ENCODE results near the gene LRCH3.
"Not testable (repeated sequence)": the region's sequence is repeated elsewhere in the genome, so short reads cannot be mapped to it uniquely, and the experiment has no call there.

LRCH3 gene

DNA sequence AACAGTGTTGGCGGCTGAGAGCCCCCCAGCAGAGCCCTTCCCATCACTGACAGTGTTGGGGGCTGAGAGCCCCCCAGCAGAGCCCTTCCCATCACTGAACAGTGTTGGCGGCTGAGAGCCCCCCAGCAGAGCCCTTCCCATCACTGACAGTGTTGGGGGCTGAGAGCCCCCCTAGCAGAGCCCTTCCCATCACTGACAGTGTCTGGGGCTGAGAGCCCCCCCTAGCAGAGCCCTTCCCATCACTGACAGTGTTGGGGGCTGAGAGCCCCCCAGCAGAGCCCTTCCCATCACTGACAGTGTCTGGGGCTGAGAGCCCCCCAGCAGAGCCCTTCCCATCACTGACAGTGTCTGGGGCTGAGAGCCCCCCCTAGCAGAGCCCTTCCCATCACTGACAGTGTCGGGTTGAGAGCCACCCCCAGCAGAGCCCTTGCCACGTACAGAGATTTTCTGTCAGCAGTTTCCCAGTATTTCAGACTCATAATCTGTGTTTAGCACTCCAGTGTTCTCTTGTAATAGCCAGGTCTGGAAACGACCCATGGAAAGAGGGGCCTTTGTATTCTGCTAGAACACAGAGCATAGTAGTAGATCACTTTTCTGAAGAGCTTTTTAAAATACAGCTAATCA lies 96.5 kb downstream of the LRCH3 start:
- DNase-seq = not testable (repeated sequence)

DNA sequence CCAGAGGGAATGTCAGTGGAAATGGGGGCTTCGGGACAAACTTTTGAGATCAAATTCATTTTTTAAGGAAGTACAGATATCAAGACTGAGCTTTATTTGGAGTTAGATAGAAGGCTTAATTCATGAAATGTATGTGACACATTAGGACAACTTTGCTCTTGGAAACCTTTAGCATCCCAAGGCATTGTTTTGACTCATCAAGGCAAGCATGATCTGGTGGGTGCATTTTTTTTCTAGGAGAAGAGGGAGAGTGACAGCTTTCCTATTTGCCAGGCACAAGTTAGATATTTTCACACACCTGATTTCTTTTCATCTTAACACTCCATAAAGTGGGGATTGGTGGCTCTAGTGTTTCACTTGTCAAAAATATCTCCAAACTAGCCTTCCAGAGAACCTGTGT lies 97.5 kb downstream of the LRCH3 start:
- DNase-seq = no peak

DNA sequence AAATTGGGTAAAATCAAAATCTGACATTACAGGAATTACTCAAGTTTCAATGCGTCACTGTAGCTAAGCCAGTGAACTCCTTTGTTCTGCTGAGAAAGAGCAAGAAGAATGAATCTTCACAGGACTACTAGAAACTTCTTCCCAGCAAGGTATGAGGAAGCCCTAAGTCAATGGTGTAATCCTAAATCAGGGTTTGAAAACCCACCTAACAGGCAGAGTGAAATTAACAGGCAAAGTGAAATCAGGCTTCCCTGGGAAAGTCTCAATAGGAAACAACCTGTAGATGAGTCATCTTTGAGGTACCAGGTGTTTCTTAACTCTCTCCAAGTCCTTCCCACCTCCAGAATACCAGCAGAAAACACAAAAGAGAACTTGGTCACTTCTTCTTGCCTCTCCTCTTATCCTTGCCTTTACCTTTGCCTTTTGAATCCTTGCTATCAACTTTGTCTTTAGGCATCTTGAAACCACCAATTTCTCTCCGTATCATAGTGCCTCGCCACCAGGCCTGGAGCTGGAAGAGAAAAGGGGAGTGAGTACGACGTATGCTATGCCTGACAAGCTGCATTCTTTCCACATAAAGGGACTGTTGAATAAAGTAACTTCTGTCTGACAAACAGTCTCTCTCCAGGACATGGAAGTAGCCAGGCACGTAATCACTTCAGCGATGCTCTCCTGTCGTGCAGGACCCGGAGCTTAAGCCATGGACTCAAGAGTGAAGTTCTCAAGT lies 98.3 kb downstream of the LRCH3 start:
- no peak for DNase-seq

DNA sequence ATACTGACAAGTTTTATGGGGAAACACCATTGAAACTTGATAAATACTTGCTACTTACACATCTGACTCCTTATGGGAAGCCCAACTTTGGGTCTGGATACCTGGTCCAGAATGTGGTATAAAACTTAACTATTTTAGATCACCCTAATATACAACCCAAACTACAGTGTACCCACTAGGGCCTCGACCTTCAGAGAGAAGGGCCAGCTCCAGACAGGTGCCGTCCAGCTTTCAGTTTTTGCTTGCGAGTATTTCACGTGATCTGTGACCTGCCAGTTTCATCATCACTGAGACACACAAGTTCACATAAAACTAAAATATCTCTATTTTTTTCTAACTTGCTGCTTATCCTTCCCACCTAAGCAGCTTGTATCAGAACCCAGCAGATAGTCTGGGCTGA lies 99.6 kb downstream of the LRCH3 start:
- DNase-seq = no peak

DNA sequence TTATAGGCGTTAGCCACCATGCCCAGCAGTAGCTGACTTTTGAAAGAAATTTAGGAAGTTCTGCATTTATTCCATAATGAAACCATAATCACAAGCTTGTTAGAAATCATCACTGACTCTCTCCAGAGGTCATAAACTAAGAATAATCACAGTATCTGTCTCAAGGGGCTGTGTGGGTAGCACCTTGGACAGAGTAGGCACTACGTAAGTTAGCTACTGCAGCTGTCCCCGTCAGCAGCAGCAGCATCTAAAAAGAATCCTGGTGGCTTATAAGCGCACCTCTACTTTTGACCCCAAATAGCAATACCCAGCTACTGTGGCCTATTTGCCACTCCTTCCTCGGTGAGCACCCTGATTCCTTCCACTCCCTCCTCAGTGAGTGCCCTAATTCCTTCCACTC lies 101.1 kb downstream of the LRCH3 start:
- no peak for DNase-seq

DNA sequence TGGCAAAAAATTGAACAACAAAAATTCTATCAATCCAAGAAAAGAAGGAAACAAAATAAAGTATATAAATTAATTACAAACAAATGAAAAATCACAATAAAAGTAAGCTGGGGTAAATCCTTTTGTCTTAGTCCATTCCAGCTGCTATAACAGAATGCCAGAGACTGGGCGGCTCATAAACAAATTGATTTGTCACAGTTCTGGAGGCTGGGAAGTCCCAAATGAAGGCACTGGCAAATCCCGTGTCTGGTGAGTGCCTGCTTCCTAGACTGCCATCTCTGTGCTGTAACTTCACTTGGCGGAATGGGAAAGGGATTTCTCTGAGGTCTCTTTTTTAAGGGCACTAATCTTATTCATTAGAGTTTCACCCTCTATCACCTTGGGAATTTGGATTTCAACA lies 105.4 kb downstream of the LRCH3 start:
- DNase-seq = no peak

DNA sequence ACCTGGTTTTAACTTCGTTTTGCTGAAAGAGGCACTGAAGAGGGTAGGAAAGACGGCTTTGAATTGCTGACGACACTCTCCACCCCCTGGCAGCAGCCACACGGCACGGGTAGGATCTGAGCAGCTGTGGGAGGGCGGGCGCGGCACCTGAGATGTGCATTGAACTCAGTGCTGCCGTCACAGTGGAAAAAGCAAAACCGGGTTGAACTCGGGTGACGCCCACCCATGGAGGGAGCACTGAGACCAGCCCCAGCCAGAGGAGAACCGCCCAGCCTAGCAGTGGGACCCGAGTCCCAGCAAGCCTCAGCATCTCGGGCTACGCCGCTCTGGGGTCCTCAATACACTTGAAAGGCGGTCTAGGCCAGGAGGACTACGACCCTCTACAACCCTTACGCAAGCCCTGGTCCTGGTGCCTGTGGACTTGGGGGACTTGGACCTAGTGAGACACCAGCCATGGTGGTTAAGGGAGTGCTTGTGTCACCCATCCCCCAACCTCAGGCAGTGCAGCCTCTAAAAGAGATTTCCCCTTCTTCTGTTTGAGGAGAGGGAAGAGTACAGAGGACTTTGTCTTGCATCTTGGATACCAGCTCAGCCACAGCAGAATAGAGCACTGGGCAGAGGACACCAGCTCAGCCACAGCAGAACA lies 108.9 kb downstream of the LRCH3 start:
- DNase-seq = no peak

DNA sequence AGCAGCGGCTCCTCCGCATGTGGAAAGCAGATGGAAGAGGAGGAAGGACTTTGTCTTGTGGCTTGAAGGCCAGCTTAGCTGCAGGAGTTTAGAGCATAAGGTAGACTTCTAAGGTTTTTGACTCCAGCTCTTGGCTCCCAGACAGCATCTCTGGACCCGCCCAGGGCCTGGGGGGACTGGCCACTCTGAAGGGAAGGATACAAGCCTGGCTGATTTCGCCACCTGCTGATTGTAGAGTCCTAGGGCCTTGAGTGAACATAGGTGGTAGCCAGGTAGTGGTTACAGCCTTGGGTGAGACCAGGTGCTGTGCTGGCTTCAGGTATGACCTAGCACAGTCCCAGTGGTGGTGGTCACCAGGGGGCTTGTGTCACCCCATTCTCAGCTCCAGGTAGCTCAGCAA lies 110.6 kb downstream of the LRCH3 start:
- DNase-seq = no peak

DNA sequence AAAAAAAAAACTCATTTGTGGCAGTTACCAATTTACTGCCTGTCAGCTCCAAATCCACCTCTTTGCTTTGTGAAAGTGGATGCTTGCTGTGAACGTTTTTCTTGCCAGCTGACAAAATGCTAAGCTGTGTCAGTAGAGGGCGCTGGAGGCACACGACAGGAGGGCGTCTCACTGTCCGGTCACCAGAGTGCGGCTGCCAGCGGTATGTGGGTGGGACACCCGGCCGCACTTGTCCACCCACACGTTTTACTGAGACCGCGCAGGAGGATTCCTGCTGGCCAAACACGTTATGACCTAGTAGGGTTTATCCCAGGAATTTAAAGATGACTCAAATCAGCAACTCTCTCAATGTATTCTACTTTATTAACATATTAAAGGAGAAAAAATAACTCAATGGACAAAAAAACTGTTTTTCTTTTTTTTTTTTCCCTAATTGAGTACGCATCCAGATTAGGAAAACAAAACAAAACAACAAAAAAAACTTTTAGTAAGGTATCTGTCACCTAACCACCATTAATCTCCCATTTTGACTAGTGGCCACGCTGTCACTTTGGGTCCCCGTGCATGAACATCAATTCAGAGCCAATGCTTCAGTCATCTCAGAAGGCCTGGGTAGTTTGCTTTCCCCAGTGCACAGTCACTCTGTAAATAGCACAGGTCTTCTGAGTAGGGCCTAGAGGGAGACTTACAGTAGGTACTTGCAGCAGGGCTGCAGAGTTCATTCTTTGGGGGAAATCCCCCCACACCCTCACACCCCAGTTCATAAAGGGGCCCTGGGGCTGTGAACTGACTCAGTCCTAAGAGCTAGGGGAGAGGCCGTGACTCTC lies 115.2 kb downstream of the LRCH3 start:
- peak; percentile 89 for DNase-seq

DNA sequence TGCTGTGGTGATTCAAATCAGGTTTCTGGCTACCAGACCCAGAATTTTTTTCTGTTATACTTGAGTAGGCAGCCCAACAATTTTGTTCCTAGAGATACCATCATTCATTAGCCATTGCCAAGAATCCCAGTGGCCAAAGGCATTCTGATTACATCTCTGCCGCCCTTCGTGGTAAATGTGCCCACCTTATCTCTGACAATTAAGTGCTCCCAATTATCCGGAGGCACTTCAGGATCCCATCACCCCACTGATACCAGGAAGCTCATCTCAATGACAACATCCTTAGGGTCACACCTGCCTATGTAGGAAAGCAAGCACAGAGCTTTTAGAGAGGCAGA lies 115.8 kb downstream of the LRCH3 start:
- no peak for DNase-seq

DNA sequence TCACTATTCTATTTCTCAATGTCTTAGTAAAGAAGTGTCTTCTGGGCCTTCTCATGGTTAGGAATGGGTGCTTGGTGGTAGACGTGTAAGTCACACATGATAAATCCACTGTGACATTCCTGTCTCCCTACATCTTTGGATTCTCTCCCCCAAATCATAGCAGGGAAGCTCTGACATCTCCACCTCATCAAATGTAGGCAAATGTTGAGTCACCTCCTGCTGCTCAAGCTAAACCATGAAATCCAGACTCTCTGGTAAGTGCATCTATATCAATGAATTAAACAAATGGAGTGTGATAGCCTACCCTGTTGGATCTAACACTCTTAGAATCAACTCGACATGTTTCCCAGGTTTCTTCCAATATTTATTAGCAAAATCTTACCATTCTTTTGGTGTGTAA lies 116.1 kb downstream of the LRCH3 start:
- DNase-seq = peak; percentile 14

DNA sequence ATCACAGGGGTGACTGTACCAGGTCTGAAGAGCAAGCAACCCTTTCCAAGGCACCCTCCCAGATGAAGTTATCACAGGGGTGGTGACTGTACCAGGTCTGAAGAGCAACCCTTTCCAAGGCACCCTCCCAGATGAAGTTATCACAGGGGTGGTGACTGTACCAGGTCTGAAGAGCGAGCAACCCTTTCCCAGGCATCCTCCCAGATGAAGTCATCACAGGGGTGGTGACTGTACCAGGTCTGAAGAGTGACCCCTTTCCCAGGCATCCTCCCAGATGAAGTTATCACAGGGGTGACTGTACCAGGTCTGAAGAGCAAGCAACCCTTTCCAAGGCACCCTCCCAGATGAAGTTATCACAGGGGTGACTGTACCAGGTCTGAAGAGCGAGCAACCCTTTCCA lies 117.5 kb downstream of the LRCH3 start:
- peak; percentile 26 for DNase-seq

DNA sequence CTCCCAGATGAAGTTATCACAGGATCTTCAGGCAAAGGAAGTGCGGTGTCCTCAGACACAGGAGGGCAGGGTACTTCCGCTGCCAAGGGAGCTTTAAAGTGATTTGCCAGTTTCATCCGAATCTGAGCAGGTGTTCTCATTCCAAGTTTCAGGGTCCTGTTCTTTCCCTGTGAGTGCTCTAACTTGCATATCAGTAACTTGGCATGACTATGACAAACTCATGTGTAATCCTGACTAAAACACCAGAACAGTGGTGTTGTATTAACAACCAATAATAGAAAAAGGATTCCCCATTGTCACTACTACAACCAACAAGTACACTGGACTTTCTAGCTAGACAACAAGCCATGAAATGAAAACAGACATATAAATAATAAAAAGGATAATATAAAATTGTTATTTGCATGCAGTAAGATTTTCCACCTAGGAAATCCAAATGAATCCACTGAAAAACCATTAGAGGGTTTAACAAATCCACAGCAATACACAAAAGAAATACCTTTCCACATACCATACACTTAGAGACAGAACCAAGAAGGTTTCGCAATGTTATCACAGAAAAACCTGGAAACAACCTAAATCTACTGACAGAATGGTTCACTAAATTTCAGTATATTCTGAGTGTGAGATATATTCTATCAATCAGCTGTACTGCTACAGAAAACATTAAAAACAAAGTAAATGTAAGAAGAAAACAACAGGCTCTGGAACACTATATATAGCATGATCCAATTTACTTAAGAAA lies 118.1 kb downstream of the LRCH3 start:
- no peak for DNase-seq

DNA sequence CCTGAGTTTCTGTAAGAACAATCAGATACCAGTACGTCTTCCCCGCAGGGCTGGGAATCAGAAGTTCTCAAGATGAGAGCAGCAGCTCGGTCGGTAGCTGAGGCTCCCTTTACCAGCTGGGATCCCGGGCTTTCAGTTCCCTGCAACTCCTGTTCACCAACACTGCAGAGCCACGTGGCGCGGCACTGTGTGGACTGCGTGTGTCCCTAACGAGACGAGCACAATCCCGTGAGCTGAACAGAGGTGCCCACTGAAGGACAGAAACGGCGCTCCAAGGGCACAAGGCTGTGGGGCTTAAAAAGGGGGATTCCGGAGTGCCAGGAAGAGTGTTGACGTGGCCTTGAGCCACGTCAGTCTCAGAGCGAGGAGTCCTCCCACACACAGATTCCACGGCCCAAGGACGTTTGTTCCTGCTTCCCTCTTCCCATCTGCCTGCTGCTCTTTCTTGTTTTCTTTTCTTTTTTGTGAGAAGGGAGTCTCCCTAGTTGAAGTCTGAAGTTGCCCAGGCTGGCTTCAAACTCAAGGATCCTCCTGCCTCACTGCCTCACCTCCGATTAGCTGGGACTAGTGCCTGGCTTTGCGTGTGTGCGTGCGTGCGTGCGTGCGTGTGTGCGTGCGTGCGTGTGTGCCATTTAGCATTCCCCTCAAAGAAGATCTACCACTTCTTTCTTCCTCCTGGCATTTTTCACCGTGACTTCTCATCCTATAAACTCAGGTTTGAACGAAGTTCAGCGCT lies 121.9 kb downstream of the LRCH3 start:
- DNase-seq = no peak

DNA sequence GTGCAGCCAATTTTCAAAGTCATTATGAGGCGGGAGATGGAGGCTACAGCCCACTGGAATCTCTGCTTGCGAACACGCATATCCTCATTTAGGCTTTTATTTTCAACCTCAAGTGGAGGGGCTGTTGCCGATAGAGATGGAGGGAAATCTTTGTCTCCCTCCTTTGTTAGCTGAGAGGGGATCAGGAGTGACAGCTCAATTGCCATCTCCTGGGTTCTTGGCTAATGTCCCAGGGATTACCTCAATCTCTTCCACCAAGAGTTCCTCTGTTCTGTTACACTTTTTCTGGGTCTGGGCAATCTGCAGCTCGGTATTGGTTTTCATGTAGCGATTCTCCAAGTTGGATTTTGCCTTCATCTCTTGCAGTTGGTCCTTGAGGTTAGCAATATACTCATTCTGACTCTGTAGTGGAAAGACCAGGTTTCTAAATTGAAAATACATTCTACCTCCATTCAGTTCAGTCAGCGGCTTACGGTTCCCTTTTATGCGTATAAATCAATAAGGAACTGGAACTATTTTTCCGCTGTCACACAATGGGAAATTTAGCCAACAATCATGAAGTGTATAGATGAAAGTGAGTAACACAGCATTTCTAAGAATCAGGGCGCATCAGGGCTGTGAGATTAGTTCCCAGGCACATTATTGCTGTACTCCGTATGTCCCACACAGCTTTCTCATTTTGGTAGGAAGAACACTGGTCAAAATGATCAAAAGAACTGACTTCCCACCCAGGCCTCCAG lies 122.8 kb downstream of the LRCH3 start:
- no peak for DNase-seq

DNA sequence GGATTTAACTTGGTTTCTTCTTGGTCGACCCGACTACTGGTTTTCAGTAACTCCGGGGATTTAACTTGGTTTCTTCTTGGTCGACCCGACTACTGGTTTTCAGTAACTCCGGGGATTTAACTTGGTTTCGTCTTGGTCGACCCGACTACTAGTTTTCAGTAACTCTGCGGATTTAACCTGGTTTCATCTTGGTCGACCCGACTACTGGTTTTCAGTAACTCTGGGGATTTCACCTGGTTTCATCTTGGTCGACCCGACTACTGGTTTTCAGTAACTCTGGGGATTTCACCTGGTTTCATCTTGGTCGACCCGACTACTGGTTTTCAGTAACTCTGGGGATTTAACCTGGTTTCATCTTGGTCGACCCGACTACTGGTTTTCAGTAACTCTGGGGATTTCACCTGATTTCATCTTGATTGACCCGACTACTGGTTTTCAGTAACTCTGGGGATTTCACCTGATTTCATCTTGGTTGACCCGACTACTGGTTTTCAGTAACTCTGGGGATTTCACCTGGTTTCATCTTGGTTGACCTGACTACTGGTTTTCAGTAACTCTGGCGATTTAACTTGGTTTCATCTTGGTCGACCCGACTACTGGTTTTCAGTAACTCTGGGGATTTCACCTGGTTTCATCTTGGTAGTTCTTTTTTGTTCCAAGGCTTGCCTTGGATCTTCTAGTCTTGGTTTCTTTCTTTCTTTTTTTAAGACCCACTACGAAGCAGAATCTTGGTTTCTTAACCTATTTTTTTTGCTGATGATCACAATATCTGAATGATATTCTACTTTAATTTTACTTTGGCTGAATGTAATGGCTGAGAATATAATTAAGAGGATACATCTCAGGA lies 130.6 kb downstream of the LRCH3 start:
- not testable (repeated sequence) for DNase-seq

DNA sequence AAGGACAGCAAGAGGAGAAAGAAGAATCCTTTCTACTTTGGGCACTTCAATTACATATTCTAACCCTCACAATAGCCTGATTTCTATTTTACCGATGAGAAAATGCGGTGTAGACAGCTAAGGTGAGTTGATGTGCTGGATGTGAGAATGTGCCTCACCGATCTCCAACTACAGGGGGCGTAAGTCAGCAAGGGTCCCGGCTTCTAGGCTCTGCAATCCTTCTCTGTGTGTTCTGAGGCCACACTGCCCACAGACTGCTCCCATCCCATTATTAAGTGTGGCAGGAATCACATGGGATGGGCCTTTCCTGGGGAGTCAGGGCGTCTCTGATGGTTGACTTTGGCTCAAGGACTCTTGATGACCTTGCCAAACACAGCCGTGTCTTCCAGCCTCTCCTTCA lies 135.4 kb downstream of the LRCH3 start:
- DNase-seq = no peak

DNA sequence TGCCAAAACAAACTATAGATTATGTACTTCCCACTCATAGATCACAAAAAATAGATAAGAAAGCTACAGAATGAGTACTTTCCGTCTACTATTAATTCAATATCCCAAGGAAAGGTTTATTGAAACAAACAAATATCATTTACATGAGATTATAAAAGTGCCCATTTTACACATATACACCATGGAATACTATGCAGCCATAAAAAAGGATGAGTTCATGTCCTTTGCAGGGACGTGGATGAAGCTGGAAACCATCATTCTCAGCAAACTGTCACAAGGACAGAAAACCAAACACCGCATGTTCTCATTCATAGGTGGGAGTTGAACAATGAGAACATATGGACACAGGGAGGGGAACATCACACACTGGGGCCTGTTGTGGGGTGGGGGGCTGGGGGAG lies 136.5 kb downstream of the LRCH3 start:
- not testable (repeated sequence) for DNase-seq

DNA sequence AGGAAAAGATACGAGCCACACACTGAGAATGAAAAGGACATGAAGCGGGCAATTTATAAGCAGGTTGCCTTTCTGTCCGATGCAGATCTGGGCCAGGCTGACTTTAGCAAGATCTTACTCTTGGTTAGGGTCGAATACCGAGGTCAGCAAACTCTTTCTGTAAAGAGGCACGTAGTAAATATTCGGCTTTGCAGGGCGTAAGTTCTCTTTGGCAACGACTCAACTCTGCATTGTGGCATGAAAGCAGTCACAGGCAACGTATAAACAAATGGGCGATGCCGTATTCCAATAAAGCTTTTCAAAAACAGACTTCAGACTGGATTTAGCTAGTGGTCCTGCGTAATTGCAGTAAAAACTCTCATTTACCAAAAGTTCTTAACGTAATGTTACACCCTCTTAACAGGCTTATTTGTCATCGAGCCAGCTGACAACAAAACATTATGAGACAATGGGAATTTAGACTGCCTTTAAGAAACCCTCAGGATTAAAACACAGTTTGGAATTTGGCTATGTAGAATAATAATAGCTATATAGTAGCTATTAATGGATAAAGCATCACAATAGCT lies 145.8 kb downstream of the LRCH3 start:
- no peak for DNase-seq

Data from fibroblast of skin of right biceps (primary cell).